Right cardiac atrium (tissue), 5 donors: ENCODE measurements around the gene TMCO4. TPM values are rescaled to one million over a fixed set of nuclear protein-coding genes. Genes with fewer than 3 reads are reported as not detected.
"Not testable (repeated sequence)": the region's sequence is repeated elsewhere in the genome, so short reads cannot be mapped to it uniquely, and the experiment has no call there.

ENCODE experiments used
- ATAC-seq, 2 donors: fragments of 200-7000 bp; cut with Tn5 transposase; one replicate each; pipeline versions ENCODE4 v1.8.0 to v1.9.1; 2020; ENCODE audit warnings: moderate library complexity in 2 of 2, mild to moderate bottlenecking in 1 of 2
- DNase-seq, 3 donors: peaks; one replicate each; pipeline ENCODE4 v3.0.0-alpha.2; 2020
- H3K27ac ChIP-seq: one replicate; pipeline ENCODE4 v1.5.1; 2013; ENCODE audit warnings: mild to moderate bottlenecking, low read length, control low read depth, moderate library complexity
- H3K27me3 ChIP-seq: one replicate; pipeline ENCODE4 v1.6.1; 2013; ENCODE audit not compliant: control insufficient read depth, insufficient read depth
- H3K4me1 ChIP-seq: one replicate; pipeline ENCODE4 v1.6.1; 2013; ENCODE audit warnings: low read length; ENCODE audit not compliant: control insufficient read depth, insufficient read depth
- H3K4me3 ChIP-seq: one replicate; pipeline ENCODE4 v1.5.1; 2013; ENCODE audit warnings: low read length, control low read depth
- H3K9me3 ChIP-seq: one replicate; pipeline ENCODE4 v1.6.1; 2013; ENCODE audit warnings: low read length; ENCODE audit not compliant: control insufficient read depth
- WGBS: extraction: QIAGEN DNeasy Blood & Tissue Kit; methylation state at CpG from one replicate; pipeline ENCODE4 v1.1.7; 2013; 5-methylcytosine and 5-hydroxymethylcytosine counted together
- intact Hi-C, 4 donors: fragments of 100-400 bp; cut with DNase I; formaldehyde crosslinking; loops; one replicate each; pipeline versions ENCODE4 v1.11.0 to v1.14.0; 2022 to 2023
- long read RNA-seq, 4 donors: library from polyadenylated mRNA; unstranded; transcript quantifications; one replicate each; pipeline ENCODE4 v2.0.0, GENCODE V29; 2020 to 2021
- polyA plus RNA-seq: library from polyadenylated mRNA; stranded (reverse); fragments of 200-250 nt; gene quantifications from one replicate; pipeline ENCODE4 v1.2.3, GENCODE V29; 2013
- total RNA-seq, 4 donors: library from RNA; stranded (reverse); fragmentation: NEBNext Ultra II Directional; extraction: Animal tissue kit (Norgen Biotek cat#: 25700); gene quantifications; one replicate each; pipeline ENCODE4 v1.2.1, GENCODE V29; 2021
- donor health status: healthy with polysubstance abuse.
- donor health status: DM: no; HTN: yes; CAD: no.
- donor health status: DM: no; HTN: no; CAD: no.
- donor health status: DM: no; HTN: yes; CAD: no; lungs with severe emphysema.
- donor health status: DM: yes; HTN: yes; CAD: no.

TMCO4 gene
- 10 to 100 TPM; 10.4 to 11.5 (median 11.0) TPM for total RNA-seq
- polyA plus RNA-seq, result 8.4 TPM
- long read RNA-seq, donor 1, partial matches to known transcripts, result 5 of 48 reads
- long read RNA-seq, donor 1, other reads (novel, unspliced or antisense), result 42 of 48 reads
- long read RNA-seq, donor 2, partial matches to known transcripts, result 4 of 25 reads
- long read RNA-seq, donor 2, other reads (novel, unspliced or antisense), result 21 of 25 reads
- long read RNA-seq, donor 3, transcript TMCO4-201 (16 exons, 2,974 nt), result major isoform, 11 of 93 reads
- long read RNA-seq, donor 3, partial matches to known transcripts, result 16 of 93 reads
- long read RNA-seq, donor 3, other reads (novel, unspliced or antisense), result 66 of 93 reads
- long read RNA-seq, donor 4, partial matches to known transcripts, result 2 of 14 reads
- long read RNA-seq, donor 4, other reads (novel, unspliced or antisense), result 11 of 14 reads

GRCh38 chr1:19799230-19800075, at the start of gene TMCO4:
Gene TMCO4 (minus strand): TSS chr1:19799916. CDS start chr1:19780758, 19,158 bp downstream.
- H3K4me1 ChIP-seq, result peaks cover 5% of the 10 kb centered on the region
- 2% methylated on average over 70 of the region's 70 CpGs for WGBS
- intact Hi-C loops, result loop anchor here in 1 of 4 donors (10.0 kb wide), 1 partner anchor 675 kb away; no protein-coding TSS in a partner anchor
- no peaks in the 10 kb centered on the region for H3K9me3 ChIP-seq
- peak; percentile 67 to 89 (median 87) for DNase-seq
- H3K27ac ChIP-seq, result peak within 1 kb of the TSS; percentile 50
- peak; percentile 86 to 91 for ATAC-seq
- H3K4me3 ChIP-seq, result peak within 1 kb of the TSS; percentile 64
- H3K27me3 ChIP-seq, result no peaks in the 10 kb centered on the region

DNA sequence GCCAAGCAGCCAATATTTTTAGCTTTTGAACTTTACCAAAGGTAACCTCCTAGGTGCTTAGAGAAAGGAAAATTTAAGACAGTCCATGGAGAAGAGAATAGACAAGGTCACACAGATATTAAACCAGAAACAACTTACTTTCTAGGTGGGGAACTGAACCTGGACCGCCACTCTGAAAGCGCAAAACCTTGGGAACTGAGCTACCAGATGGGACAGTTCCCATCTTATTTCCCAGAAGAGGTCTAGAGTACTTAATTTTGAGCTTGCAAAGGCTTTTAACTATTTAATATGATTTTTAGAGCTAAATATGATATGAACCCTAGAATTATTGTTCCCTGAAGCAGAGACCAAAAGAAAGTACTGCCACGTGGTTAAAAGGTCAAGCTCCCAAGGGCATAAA, 49.6 kb upstream of the TMCO4 start:
- H3K27me3 ChIP-seq, ATAC-seq, H3K27ac ChIP-seq, H3K4me3 ChIP-seq, DNase-seq, H3K9me3 ChIP-seq, H3K4me1 ChIP-seq, intact Hi-C loops: not testable (repeated sequence)
- 72% methylated on average over 3 of the region's 3 CpGs for WGBS

- WGBS, result 83% methylated on average over 9 of the region's 9 CpGs
- H3K9me3 ChIP-seq, intact Hi-C loops, H3K4me3 ChIP-seq, H3K27ac ChIP-seq, H3K27me3 ChIP-seq, H3K4me1 ChIP-seq, DNase-seq, ATAC-seq: not testable (repeated sequence)
Observed at GRCh38 chr1:19847334-19847733, 47.6 kb upstream of the TMCO4 start.

- DNase-seq (no peak), ATAC-seq (no peak)
- no peaks in the 10 kb centered on the region for H3K9me3 ChIP-seq
- no peaks in the 10 kb centered on the region for H3K4me1 ChIP-seq
- no peaks in the 10 kb centered on the region for H3K27me3 ChIP-seq
- WGBS, result 94% methylated on average over 3 of the region's 3 CpGs
- H3K27ac ChIP-seq, result no peak overlapping the region
- intact Hi-C loops, result no loop called here
- H3K4me3 ChIP-seq, result no peak overlapping the region
Observed at GRCh38 chr1:19846338-19846737, 46.6 kb upstream of the TMCO4 start.

GRCh38 chr1:19845555-19845954, 45.8 kb upstream of the TMCO4 start:
- H3K27me3 ChIP-seq, result no peaks in the 10 kb centered on the region
- 91% methylated on average over 8 of the region's 8 CpGs for WGBS

GRCh38 chr1:19844731-19845495, 45.2 kb upstream of the TMCO4 start:
- Histone ChIP-seq H3K27ac (no peak overlapping the region), H3K9me3 (no peaks in the 10 kb centered on the region), H3K4me1 (no peaks in the 10 kb centered on the region), H3K4me3 (no peak overlapping the region), H3K27me3 (no peaks in the 10 kb centered on the region)
- intact Hi-C loops, result no loop called here
- DNase-seq (no peak), ATAC-seq (no peak)
- WGBS, result 37% methylated on average over 11 of the region's 11 CpGs

More at GRCh38 chr1:19845555-19845954, 45.8 kb upstream of the TMCO4 start:
- Histone ChIP-seq H3K27ac (no peak overlapping the region), H3K4me3 (no peak overlapping the region), H3K4me1 (no peaks in the 10 kb centered on the region), H3K9me3 (no peaks in the 10 kb centered on the region)
- intact Hi-C loops, result no loop called here
- no peak for ATAC-seq
- DNase-seq, result no peak

DNA sequence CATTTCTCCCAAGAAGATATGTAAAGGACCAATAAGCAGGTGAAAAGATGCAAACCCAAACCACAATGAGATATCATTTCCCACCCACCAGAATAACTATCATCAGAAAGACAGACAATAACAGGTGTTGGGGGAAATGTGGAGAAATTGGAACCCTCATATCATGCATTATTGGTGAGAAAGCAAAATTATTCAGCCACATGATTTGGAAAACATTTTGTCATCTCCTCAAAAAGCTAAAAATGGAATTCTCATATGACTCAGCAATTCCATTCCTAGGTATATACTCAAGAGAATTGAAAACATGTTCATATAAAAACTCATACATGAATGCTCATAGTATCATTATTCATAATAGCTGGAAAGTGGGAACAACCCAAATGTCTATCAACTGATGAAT, 40.5 kb upstream of the TMCO4 start:
- Histone ChIP-seq H3K4me1 (no peaks in the 10 kb centered on the region), H3K27me3 (no peaks in the 10 kb centered on the region), H3K9me3 (no peaks in the 10 kb centered on the region), H3K4me3 (no peak overlapping the region), H3K27ac (no peak overlapping the region)
- ATAC-seq (no peak), DNase-seq (no peak)
- intact Hi-C loops, result no loop called here

DNA sequence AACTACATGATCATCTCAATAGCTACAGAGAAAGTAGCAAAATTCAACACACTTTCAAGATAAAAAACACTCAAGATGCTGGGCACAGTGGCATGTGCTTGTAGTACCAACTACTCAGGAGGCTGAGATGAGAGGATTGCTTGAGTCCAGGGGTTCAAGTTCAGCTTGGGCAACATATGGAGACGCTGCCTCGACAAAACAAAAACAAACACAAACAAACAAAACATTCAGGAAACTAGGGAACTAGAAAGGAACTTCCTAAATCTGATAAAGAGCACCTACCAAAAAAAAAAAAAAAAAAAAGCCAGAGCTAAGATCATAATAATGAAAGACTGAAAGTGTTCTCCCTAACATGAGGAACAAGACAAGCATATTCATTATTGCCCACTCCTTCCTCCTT, 38.1 kb upstream of the TMCO4 start:
- no peaks in the 10 kb centered on the region for H3K27me3 ChIP-seq
- ATAC-seq, result no peak
- intact Hi-C loops, result no loop called here
- H3K4me1 ChIP-seq, result no peaks in the 10 kb centered on the region
- 57% methylated on average over 2 of the region's 2 CpGs for WGBS
- no peak for DNase-seq
- H3K4me3 ChIP-seq, result no peak overlapping the region
- no peak overlapping the region for H3K27ac ChIP-seq
- H3K9me3 ChIP-seq, result no peaks in the 10 kb centered on the region

- Histone ChIP-seq H3K4me3 (no peak overlapping the region), H3K4me1 (no peaks in the 10 kb centered on the region), H3K27ac (no peak overlapping the region), H3K27me3 (no peaks in the 10 kb centered on the region), H3K9me3 (no peaks in the 10 kb centered on the region)
- 89% methylated on average over 4 of the region's 4 CpGs for WGBS
- intact Hi-C loops, result no loop called here
- DNase-seq (no peak), ATAC-seq (no peak)
Observed at GRCh38 chr1:19835578-19835977, 35.9 kb upstream of the TMCO4 start.

GRCh38 chr1:19831441-19831840, 31.7 kb upstream of the TMCO4 start:
- no peak for ATAC-seq
- WGBS, result 80% methylated on average over 3 of the region's 3 CpGs
- Histone ChIP-seq H3K9me3 (no peaks in the 10 kb centered on the region), H3K27ac (no peak overlapping the region), H3K4me1 (no peaks in the 10 kb centered on the region), H3K27me3 (no peaks in the 10 kb centered on the region), H3K4me3 (no peak overlapping the region)
- intact Hi-C loops, result no loop called here
- no peak for DNase-seq
